Naive thymus-derived CD4-positive, alpha-beta T cell (primary cell): ENCODE measurements around the gene DCAF11. TPM values are rescaled to one million over a fixed set of nuclear protein-coding genes. Genes with fewer than 3 reads are reported as not detected.

Source experiments
- ATAC-seq: fragments of 150-1000 bp; cut with Tn5 transposase; 2 replicates; pipeline ENCODE4 v1.10.0; 2021; ENCODE audit warnings: mild to moderate bottlenecking, moderate library complexity
- CTCF ChIA-PET: fragments of 350-600 bp; sonication (Branson Sonifier 250); formaldehyde crosslinking; loops from one replicate; lab custom pipeline; 2021; ENCODE audit warnings: antibody characterized with exemption; lab: Charles Lee
- POLR2A ChIA-PET: fragments of 350-600 bp; sonication (Branson Sonifier 250); formaldehyde crosslinking; loops from one replicate; lab custom pipeline; 2021; ENCODE audit warnings: antibody characterized with exemption, inconsistent platforms; lab: Charles Lee
- DNase-seq, 9 donors: peaks; one replicate each; pipeline versions ENCODE4 v3.0.0 to v3.0.0-alpha.2; 2020 to 2022; ENCODE audit warnings: mixed read lengths in 1 of 9
- H3K27ac ChIP-seq: one replicate; pipeline ENCODE4 v1.7.0; 2013; ENCODE audit warnings: mild to moderate bottlenecking, low read depth, low read length, moderate library complexity
- H3K27me3 ChIP-seq, 2 donors: one replicate each; pipeline ENCODE4 v1.7.0; 2013; ENCODE audit warnings: low read length in 2 of 2, mild to moderate bottlenecking in 2 of 2, moderate library complexity in 2 of 2; ENCODE audit not compliant: control insufficient read depth in 2 of 2, insufficient read depth in 2 of 2
- H3K36me3 ChIP-seq, 3 experiments: 1 replicate in 2 of 3; 2 replicates in 1 of 3; pipeline ENCODE4 v1.7.0; 2013; ENCODE audit warnings: low read length in 3 of 3, mild to moderate bottlenecking in 3 of 3, moderate library complexity in 1 of 3; ENCODE audit not compliant: insufficient read depth in 3 of 3, control insufficient read depth in 2 of 3
- H3K4me1 ChIP-seq, 2 donors: one replicate each; pipeline ENCODE4 v1.7.0; 2013; ENCODE audit warnings: low read length in 2 of 2, mild to moderate bottlenecking in 2 of 2, moderate library complexity in 1 of 2; ENCODE audit not compliant: control insufficient read depth in 2 of 2, insufficient read depth in 2 of 2
- H3K4me3 ChIP-seq: 2 replicates; pipeline ENCODE4 v1.7.0; 2013; ENCODE audit warnings: mild to moderate bottlenecking, low read length
- H3K9me3 ChIP-seq, 3 experiments: 1 replicate in 2 of 3; 2 replicates in 1 of 3; pipeline ENCODE4 v1.7.0; 2013; ENCODE audit warnings: low read length in 3 of 3; ENCODE audit not compliant: control insufficient read depth in 2 of 3
- H3K27ac Mint-ChIP-seq, 9 donors: one replicate each; pipeline ENCODE4 v1.8.0; 2020 to 2022; ENCODE audit warnings: mixed read lengths in 9 of 9, mild to moderate bottlenecking in 8 of 9, moderate library complexity in 5 of 9, inconsistent platforms in 2 of 9
- H3K27me3 Mint-ChIP-seq, 5 donors: one replicate each; pipeline ENCODE4 v1.8.0; 2021 to 2022; ENCODE audit warnings: mixed read lengths in 5 of 5, mild to moderate bottlenecking in 1 of 5
- H3K36me3 Mint-ChIP-seq, 5 donors: one replicate each; pipeline ENCODE4 v1.8.0; 2020 to 2022; ENCODE audit warnings: mixed read lengths in 5 of 5, mild to moderate bottlenecking in 3 of 5, inconsistent platforms in 1 of 5
- H3K4me1 Mint-ChIP-seq, 7 donors: one replicate each; pipeline ENCODE4 v1.8.0; 2020 to 2022; ENCODE audit warnings: mixed read lengths in 7 of 7, mild to moderate bottlenecking in 3 of 7, inconsistent platforms in 1 of 7
- H3K4me3 Mint-ChIP-seq, 10 donors: one replicate each; pipeline ENCODE4 v1.8.0; 2020 to 2022; ENCODE audit warnings: mild to moderate bottlenecking in 10 of 10, mixed read lengths in 10 of 10, moderate library complexity in 6 of 10, inconsistent platforms in 2 of 10
- H3K9me3 Mint-ChIP-seq, 11 donors: one replicate each; pipeline ENCODE4 v1.8.0; 2020 to 2022; ENCODE audit warnings: mixed read lengths in 11 of 11, mild to moderate bottlenecking in 4 of 11, inconsistent platforms in 1 of 11, moderate library complexity in 1 of 11
- intact Hi-C, 2 donors: fragments of 100-400 bp; cut with micrococcal nuclease; formaldehyde crosslinking; loops; one replicate each; pipeline ENCODE4 v1.15.1; 2023
- polyA plus RNA-seq, 2 donors: library from polyadenylated mRNA; unstranded; fragments of 300-500 nt; fragmentation: Illumina TruSeq; gene quantifications; one replicate each; pipeline ENCODE4 v1.2.3, GENCODE V29; 2021
- total RNA-seq, 6 experiments: library from RNA in 5 of 6; stranded (reverse) in 5 of 6; gene quantifications; 1 replicate in 5 of 6; 2 replicates in 1 of 6; pipeline ENCODE4 v1.2.3 and lab custom pipeline; 2021 to 2026

The DCAF11 gene
- total and polyA plus RNA-seq, 7 experiments from 2014 or later, result 69.1 to 97.0 (median 83.3) TPM

DNA sequence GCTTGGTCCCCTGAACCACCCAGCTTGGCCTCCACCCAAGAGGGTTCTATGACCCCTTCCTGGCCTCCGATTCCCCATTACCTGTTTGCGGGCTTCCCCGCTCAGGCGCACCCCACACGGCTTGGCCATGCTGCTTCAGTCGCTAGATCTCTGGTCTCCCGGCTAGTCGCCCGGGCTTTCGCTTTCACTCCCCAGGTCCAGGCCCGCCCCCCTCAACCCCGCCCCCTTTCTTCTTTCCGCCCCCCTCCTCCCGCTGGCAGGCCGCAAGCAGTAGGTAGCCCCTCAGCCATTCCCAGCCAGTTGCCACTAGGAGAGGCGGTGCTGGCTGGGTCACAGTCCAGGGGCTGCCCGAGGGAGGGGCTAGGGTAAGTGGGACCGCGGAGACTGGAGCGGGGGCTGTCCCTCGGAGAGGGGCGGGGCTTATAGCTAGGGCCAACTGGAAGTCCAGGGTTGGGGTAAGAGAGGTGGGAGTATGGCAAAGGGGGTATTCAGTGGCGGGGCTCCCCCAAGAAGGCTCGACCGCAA is 31.9 kb downstream of the DCAF11 start, which contains the start of gene PSME2:
Gene PSME2, minus strand, starts transcription at position 158 of the 525 bp plus-strand sequence. Its CDS starts 29 bp downstream, at position 129.
- H3K27ac ChIP-seq, result peak within 1 kb of the TSS; percentile 88
- H3K27me3 Mint-ChIP-seq, result no peaks in the 10 kb centered on the region
- peak within 1 kb of the TSS; percentile 98 for H3K4me3 ChIP-seq
- peaks cover 42 to 73% (median 67%) of the 10 kb centered on the region in 7 donors for H3K4me1 Mint-ChIP-seq
- intact Hi-C loops, result loop anchor here (1.0 to 10.0 kb wide), 6 partner anchors 42 to 1052 kb away; partner anchors contain the start of genes BCL2L2 (in 2 of the 2), PPP1R3E (in 2 of the 2), ACIN1 (in 1 of the 2) and C14orf119 (in 1 of the 2)
- POLR2A ChIA-PET, result interaction anchor here (0.5 to 11.1 kb wide), 18 partner anchors 9 to 591 kb away, joined by 3 to 139 read pairs (median 4); partner anchors contain the start of genes CHMP4A, DCAF11, EMC9 and IRF9
- CTCF ChIA-PET, result interaction anchor here (0.7 to 4.8 kb wide), 5 partner anchors 9 to 56 kb away, joined by 3 to 36 read pairs (median 8); partner anchors contain the start of genes DCAF11, IRF9 and NRL
- H3K27me3 ChIP-seq, result no peaks in the 10 kb centered on the region
- H3K9me3 ChIP-seq, result no peaks in the 10 kb centered on the region
- ATAC-seq (peak; percentile 74), DNase-seq (peak in 8 of 9 donors; percentile 69 to 91 (median 80))
- peak within 1 kb of the TSS; percentile 94 to 98 (median 96) for H3K27ac Mint-ChIP-seq
- H3K36me3 Mint-ChIP-seq, result peaks cover 4 to 60% (median 9%) of the 10 kb centered on the region in 5 donors
- peaks cover 9 to 46% (median 12%) of the 10 kb centered on the region in 3 experiments for H3K36me3 ChIP-seq
- H3K4me1 ChIP-seq, result peaks cover 40 to 50% of the 10 kb centered on the region in 2 donors
- H3K4me3 Mint-ChIP-seq, result peak within 1 kb of the TSS; percentile 91 to 100 (median 98)
- no peaks in the 10 kb centered on the region for H3K9me3 Mint-ChIP-seq

DNA sequence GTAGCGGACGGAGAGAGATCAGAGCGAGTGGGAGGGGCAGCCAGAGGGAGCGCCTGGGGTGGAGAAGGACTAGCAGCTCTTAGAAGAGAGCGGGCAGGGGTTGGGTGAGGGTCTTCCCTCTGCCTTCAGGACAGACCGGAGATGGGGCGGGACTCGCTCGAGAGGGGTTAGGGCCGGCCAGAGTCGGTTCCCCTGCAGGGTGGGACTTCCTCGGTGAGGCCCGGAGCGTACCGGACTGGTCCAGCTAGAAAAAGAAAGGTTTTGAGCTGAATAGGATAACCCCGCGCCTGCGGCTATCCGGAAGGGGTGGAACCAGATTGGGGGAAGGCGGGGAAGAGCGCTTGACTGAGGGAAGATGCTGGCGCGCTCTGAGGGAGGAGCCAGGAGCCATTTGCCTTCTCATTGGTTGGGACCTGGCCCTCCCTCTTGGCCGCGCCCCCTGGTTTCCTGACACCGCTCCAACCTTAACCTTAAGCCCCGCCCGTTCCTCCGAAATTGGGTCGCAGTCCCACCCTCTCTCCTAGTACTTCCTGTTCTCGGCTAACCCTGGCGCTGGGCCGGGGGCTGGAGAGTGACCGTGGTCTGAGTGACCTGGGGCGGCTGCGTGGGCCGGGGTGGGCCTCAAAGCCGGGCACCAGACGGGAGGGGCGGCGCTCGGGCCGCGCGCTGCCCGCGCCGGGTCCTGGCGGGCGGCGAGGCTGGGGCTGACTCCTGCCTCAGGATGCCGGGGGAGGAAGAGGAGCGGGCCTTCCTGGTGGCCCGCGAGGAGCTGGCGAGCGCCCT is 32.6 kb downstream of the DCAF11 start, which contains the start of gene RNF31:
Gene RNF31, plus strand, starts transcription at position 521 of the 783 bp plus-strand sequence. Its CDS starts 201 bp downstream, at position 722.
- H3K27ac ChIP-seq, result peak within 1 kb of the TSS; percentile 88
- CTCF ChIA-PET, result interaction anchor here (0.7 to 4.8 kb wide), 5 partner anchors 14 to 57 kb away, joined by 3 to 36 read pairs (median 8); partner anchors contain the start of genes DCAF11, IRF9 and NRL
- peaks cover 9 to 51% (median 17%) of the 10 kb centered on the region in 3 experiments for H3K36me3 ChIP-seq
- peaks cover 39 to 73% (median 61%) of the 10 kb centered on the region in 7 donors for H3K4me1 Mint-ChIP-seq
- intact Hi-C loops, result loop anchor here (1.0 to 10.0 kb wide), 15 partner anchors 11 to 1052 kb away; partner anchors contain the start of genes BCL2L2 (in 2 of the 2), DCAF11 (in 2 of the 2), GMPR2 (in 2 of the 2) and IPO4 (in 2 of the 2)
- POLR2A ChIA-PET, result interaction anchor here (0.5 to 11.1 kb wide), 22 partner anchors 8 to 592 kb away, joined by 3 to 139 read pairs (median 4); partner anchors contain the start of genes CHMP4A, DCAF11, EMC9 and IRF9
- no peaks in the 10 kb centered on the region for H3K9me3 ChIP-seq
- no peaks in the 10 kb centered on the region for H3K27me3 ChIP-seq
- H3K36me3 Mint-ChIP-seq, result peaks cover 4 to 60% (median 12%) of the 10 kb centered on the region in 5 donors
- H3K27me3 Mint-ChIP-seq, result no peaks in the 10 kb centered on the region
- ATAC-seq, result peak; percentile 95
- peak; percentile 88 to 98 (median 96) for DNase-seq
- H3K4me3 Mint-ChIP-seq, result peak within 1 kb of the TSS; percentile 91 to 100 (median 98)
- peaks cover 35 to 47% of the 10 kb centered on the region in 2 donors for H3K4me1 ChIP-seq
- H3K9me3 Mint-ChIP-seq, result no peaks in the 10 kb centered on the region
- H3K27ac Mint-ChIP-seq, result peak within 1 kb of the TSS; percentile 94 to 98 (median 96)
- peak within 1 kb of the TSS; percentile 98 for H3K4me3 ChIP-seq

DNA sequence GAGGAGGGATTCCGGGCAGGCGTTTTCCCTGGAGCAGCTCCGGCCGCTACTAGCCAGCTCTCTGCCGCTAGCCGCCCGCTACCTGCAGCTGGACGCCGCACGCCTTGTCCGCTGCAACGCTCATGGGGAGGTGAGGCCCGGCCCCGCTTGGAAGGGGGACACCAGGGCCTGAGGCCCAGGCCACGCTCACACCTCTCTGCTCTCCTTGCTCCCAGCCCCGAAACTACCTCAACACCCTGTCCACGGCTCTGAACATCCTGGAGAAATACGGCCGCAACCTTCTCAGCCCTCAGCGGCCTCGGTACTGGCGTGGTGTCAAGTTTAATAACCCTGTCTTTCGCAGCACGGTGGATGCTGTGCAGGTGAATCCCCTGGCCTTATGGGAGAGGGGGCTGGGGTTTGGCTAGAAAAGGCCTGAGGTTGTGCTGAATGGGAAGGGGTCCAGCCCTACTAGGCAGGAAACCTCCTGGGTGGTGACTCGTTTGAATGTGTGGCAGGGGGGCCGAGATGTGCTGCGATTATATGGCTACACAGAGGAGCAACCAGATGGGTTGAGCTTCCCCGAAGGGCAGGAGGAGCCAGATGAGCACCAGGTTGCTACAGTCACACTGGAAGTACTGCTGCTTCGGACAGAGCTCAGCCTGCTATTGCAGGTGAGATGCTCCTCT is 33.3 kb downstream of the DCAF11 start:
- Mint-ChIP-seq H3K36me3 (peaks cover 4 to 59% (median 12%) of the 10 kb centered on the region in 5 donors), H3K4me1 (peaks cover 38 to 68% (median 58%) of the 10 kb centered on the region in 7 donors), H3K9me3 (no peaks in the 10 kb centered on the region), H3K27ac (peak overlapping the region; percentile 32 to 97 (median 86)), H3K27me3 (no peaks in the 10 kb centered on the region), H3K4me3 (peak overlapping the region; percentile 87 to 100 (median 95))
- intact Hi-C loops, result loop anchor here (1.0 to 10.0 kb wide), 14 partner anchors 12 to 1053 kb away; partner anchors contain the start of genes BCL2L2 (in 2 of the 2), DCAF11 (in 2 of the 2), GMPR2 (in 2 of the 2) and IRF9 (in 2 of the 2)
- Histone ChIP-seq H3K27me3 (no peaks in the 10 kb centered on the region), H3K36me3 (peaks cover 9 to 55% (median 17%) of the 10 kb centered on the region in 3 experiments), H3K4me1 (peaks cover 34 to 45% of the 10 kb centered on the region in 2 donors), H3K4me3 (peak overlapping the region; percentile 98), H3K9me3 (no peaks in the 10 kb centered on the region), H3K27ac (peak overlapping the region; percentile 88)
- ATAC-seq (no peak), DNase-seq (no peak)
- CTCF ChIA-PET, result interaction anchor here (0.6 to 4.8 kb wide), 4 partner anchors 13 to 150 kb away, joined by 3 to 36 read pairs (median 8); partner anchors contain the start of gene IRF9
- POLR2A ChIA-PET, result interaction anchor here (0.6 to 11.1 kb wide), 14 partner anchors 7 to 166 kb away, joined by 3 to 139 read pairs (median 7); partner anchors contain the start of genes CHMP4A, DCAF11, EMC9 and IPO4

DNA sequence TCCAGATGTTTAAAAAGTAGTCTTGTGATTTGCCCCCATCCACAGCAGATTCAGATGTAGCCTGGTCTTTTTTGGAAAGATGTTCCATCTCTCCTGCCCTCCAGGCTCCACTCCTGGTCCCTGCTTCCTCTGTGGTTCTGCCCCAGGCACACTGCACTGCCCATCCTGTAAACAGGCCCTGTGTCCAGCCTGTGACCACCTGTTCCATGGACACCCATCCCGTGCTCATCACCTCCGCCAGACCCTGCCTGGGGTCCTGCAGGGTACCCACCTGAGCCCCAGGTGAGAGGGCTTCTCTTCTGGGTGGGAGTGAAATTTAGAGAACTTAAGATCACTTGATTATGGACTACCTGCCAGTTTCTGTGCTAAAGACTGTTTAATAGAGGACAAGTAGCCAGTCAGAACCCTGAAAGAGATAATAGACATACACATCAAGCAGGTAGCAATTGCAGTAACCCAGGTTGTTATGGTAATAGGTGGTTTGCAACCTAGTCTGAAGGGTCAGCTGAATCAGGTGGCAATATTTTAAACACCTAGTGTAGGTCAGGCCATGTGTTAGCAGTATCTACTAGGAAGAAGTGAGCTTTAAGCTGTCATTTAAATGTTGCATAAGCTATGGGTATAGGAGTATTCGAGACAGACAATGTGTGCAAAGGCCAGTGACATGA is 34.9 kb downstream of the DCAF11 start:
- no peak overlapping the region for H3K27ac ChIP-seq
- no peaks in the 10 kb centered on the region for H3K27me3 Mint-ChIP-seq
- POLR2A ChIA-PET, result interaction anchor here (1.0 to 11.1 kb wide), 8 partner anchors 12 to 93 kb away, joined by 3 to 139 read pairs (median 5); partner anchors contain the start of genes DCAF11, EMC9, IPO4 and IRF9
- peak overlapping the region; percentile 47 to 100 (median 95) for H3K4me3 Mint-ChIP-seq
- H3K27ac Mint-ChIP-seq, result peak overlapping the region in 3 of 9 donors; percentile 18 to 55 (median 48)
- H3K36me3 Mint-ChIP-seq, result peaks cover 0 to 48% (median 13%) of the 10 kb centered on the region in 5 donors
- DNase-seq, result no peak
- CTCF ChIA-PET, result interaction anchor here (0.7 to 4.8 kb wide), 2 partner anchors 11 to 35 kb away, joined by 3 to 36 read pairs; partner anchors contain the start of genes DCAF11 and IRF9
- H3K9me3 ChIP-seq, result no peaks in the 10 kb centered on the region
- H3K4me3 ChIP-seq, result no peak overlapping the region
- H3K9me3 Mint-ChIP-seq, result no peaks in the 10 kb centered on the region
- H3K27me3 ChIP-seq, result no peaks in the 10 kb centered on the region
- intact Hi-C loops, result loop anchor here (10.0 kb wide), 2 partner anchors 845 to 1055 kb away; partner anchors contain the start of genes BCL2L2 (in 2 of the 2), PPP1R3E (in 2 of the 2), ACIN1 (in 1 of the 2) and C14orf119 (in 1 of the 2)
- H3K36me3 ChIP-seq, result peaks cover 9 to 47% (median 17%) of the 10 kb centered on the region in 3 experiments
- H3K4me1 ChIP-seq, result peaks cover 34 to 39% of the 10 kb centered on the region in 2 donors
- peaks cover 34 to 58% (median 45%) of the 10 kb centered on the region in 7 donors for H3K4me1 Mint-ChIP-seq
- ATAC-seq, result no peak

DNA sequence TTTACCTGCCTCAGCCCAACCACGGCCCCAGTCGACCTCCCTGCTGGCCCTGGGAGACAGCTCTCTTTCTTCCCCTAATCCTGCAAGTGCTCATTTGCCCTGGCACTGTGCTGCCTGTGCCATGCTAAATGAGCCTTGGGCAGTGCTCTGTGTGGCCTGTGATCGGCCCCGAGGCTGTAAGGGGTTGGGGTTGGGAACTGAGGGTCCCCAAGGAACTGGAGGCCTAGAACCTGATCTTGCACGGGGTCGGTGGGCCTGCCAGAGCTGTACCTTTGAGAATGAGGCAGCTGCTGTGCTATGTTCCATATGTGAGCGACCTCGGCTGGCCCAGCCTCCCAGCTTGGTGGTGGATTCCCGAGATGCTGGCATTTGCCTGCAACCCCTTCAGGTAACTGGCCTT is 35.5 kb downstream of the DCAF11 start:
- peaks cover 12 to 53% (median 21%) of the 10 kb centered on the region in 3 experiments for H3K36me3 ChIP-seq
- ChIA-PET CTCF (interaction anchor here (0.7 to 4.8 kb wide), 4 partner anchors 10 to 36 kb away, joined by 3 to 36 read pairs (median 8); partner anchors contain the start of genes DCAF11 and IRF9), POLR2A (interaction anchor here (1.0 to 11.1 kb wide), 7 partner anchors 10 to 93 kb away, joined by 3 to 139 read pairs (median 5); partner anchors contain the start of genes EMC9, IPO4, IRF9 and PSME1)
- Mint-ChIP-seq H3K36me3 (peaks cover 0 to 52% (median 17%) of the 10 kb centered on the region in 5 donors), H3K4me1 (peaks cover 29 to 53% (median 41%) of the 10 kb centered on the region in 7 donors), H3K4me3 (peak overlapping the region in 1 of 10 donors; percentile 50), H3K27me3 (no peaks in the 10 kb centered on the region), H3K27ac (peak overlapping the region in 3 of 9 donors; percentile 18 to 68 (median 52)), H3K9me3 (no peaks in the 10 kb centered on the region)
- H3K27ac ChIP-seq, result no peak overlapping the region
- H3K9me3 ChIP-seq, result no peaks in the 10 kb centered on the region
- peaks cover 28 to 33% of the 10 kb centered on the region in 2 donors for H3K4me1 ChIP-seq
- no peak overlapping the region for H3K4me3 ChIP-seq
- DNase-seq (no peak), ATAC-seq (no peak)
- intact Hi-C loops, result no loop called here
- no peaks in the 10 kb centered on the region for H3K27me3 ChIP-seq
